GM12878 (cell line): ENCODE measurements around the gene CLEC17A. TPM values are rescaled to one million over a fixed set of nuclear protein-coding genes. Genes with fewer than 3 reads are reported as not detected.

Source experiments
- ATAC-seq: fragments of 200-7000 bp; cut with Tn5 transposase; 3 replicates; pipeline ENCODE4 v1.9.1; 2020; ENCODE audit warnings: mild to moderate bottlenecking, moderate library complexity
- BruUV-seq: library from RNA; stranded (reverse); fragments of 400-500 nt; replicated peaks from 2 replicates; lab custom pipeline; 2021; lab: Mats Ljungman, UMichigan
- CTCF ChIA-PET: fragments of 300-600 bp; sonication (Branson Sonifier 250); formaldehyde crosslinking; extraction: SDS; loops from one replicate; lab custom pipeline; 2021; ENCODE audit warnings: inconsistent platforms; lab: Yijun Ruan, JAX
- POLR2A ChIA-PET: fragments of 350-600 bp; formaldehyde crosslinking; extraction: SDS; loops from one replicate; lab custom pipeline; 2021; ENCODE audit warnings: inconsistent platforms; lab: Charles Lee
- RAD21 ChIA-PET: fragments of 300-600 bp; sonication (Branson Sonifier 250); formaldehyde crosslinking; loops from one replicate; lab custom pipeline; 2023; ENCODE audit warnings: antibody characterized with exemption; ENCODE audit not compliant: unreplicated experiment; lab: Charles Lee
- SMC1A ChIA-PET: fragments of 300-600 bp; sonication (Branson Sonifier 250); formaldehyde crosslinking; loops from one replicate; lab custom pipeline; 2023; ENCODE audit not compliant: unreplicated experiment, uncharacterized antibody; lab: Charles Lee
- DNase-seq: peaks from one replicate; pipeline ENCODE4 v3.0.0-alpha.2; 2011; ENCODE audit warnings: low read depth, low spot score
- FAIRE-seq: peaks from 3 replicates; lab custom pipeline; 2011; peaks lifted over from hg19 to GRCh38; lab: Jason Lieb, UNC
- H2AFZ ChIP-seq: 2 replicates; pipeline ENCODE4 v1.6.0; 2011; ENCODE audit warnings: low read depth, low read length, control low read depth; ENCODE audit not compliant: control insufficient read depth
- H3K27ac ChIP-seq: 2 replicates; pipeline ENCODE4 v1.5.1; 2011; ENCODE audit warnings: control low read depth; ENCODE audit not compliant: control insufficient read depth, insufficient read depth
- H3K27me3 ChIP-seq, 2 experiments: replicated peaks in 1 of 2; 2 replicates each; pipeline versions ENCODE4 v1.6.0 to v1.6.1; 2011; ENCODE audit warnings: low read length in 1 of 2; ENCODE audit not compliant: control insufficient read depth in 2 of 2, insufficient read depth in 2 of 2
- H3K36me3 ChIP-seq, 2 experiments: 2 replicates each; pipeline ENCODE4 v1.5.1; 2011; ENCODE audit warnings: low read length in 1 of 2; ENCODE audit not compliant: control insufficient read depth in 2 of 2, insufficient read depth in 2 of 2
- H3K4me1 ChIP-seq: 2 replicates; pipeline ENCODE4 v1.6.1; 2011; ENCODE audit warnings: mild to moderate bottlenecking, low read length, moderate library complexity, mixed read lengths; ENCODE audit not compliant: control insufficient read depth, insufficient read depth
- H3K4me2 ChIP-seq: 2 replicates; pipeline ENCODE4 v1.6.0; 2011; ENCODE audit warnings: control low read depth; ENCODE audit not compliant: control insufficient read depth, insufficient read depth
- H3K4me3 ChIP-seq: fragments of 200-600 bp; sonication (generic); 2 replicates; pipeline ENCODE4 v1.5.1; 2016
- H3K79me2 ChIP-seq: 2 replicates; pipeline ENCODE4 v1.6.0; 2011; ENCODE audit warnings: low read length; ENCODE audit not compliant: control insufficient read depth, insufficient read depth
- H3K9ac ChIP-seq: 2 replicates; pipeline ENCODE4 v1.8.0; 2011; ENCODE audit warnings: low read length, control low read depth, mixed read lengths; ENCODE audit not compliant: control insufficient read depth, insufficient read depth
- H3K9me3 ChIP-seq: replicated peaks from 3 replicates; pipeline ENCODE4 v1.5.1; 2011; ENCODE audit warnings: mild to moderate bottlenecking, low read length; ENCODE audit not compliant: control insufficient read depth, insufficient read depth
- H4K20me1 ChIP-seq: 2 replicates; pipeline ENCODE4 v1.6.0; 2011; ENCODE audit not compliant: control insufficient read depth, insufficient read depth
- BRCA1 ChIP-seq: IDR thresholded peaks from 2 replicates; pipeline ENCODE4 v1.6.1; 2011; ENCODE audit warnings: low read depth, low read length, improper control_type of control experiment
- NFYB ChIP-seq: IDR thresholded peaks from 2 replicates; pipeline ENCODE4 v1.6.1; 2011; ENCODE audit warnings: low read depth, mild to moderate bottlenecking, low read length, improper control_type of control experiment, moderate library complexity; ENCODE audit not compliant: insufficient read depth
- NR2C1 ChIP-seq: fragments of 450-650 bp; IDR thresholded peaks from 2 replicates; pipeline ENCODE4 v1.6.1; 2017; ENCODE audit warnings: antibody characterized with exemption, mild to moderate bottlenecking, moderate library complexity
- PML ChIP-seq: IDR thresholded peaks from 2 replicates; pipeline ENCODE4 v1.6.1; 2012; ENCODE audit warnings: low read length, inconsistent platforms
- POLR2A ChIP-seq: IDR thresholded peaks from 2 replicates; pipeline ENCODE4 v1.6.1; 2011; ENCODE audit warnings: low read depth, mild to moderate bottlenecking, low read length
- RAD51 ChIP-seq: fragments of 450-650 bp; IDR thresholded peaks from 2 replicates; pipeline ENCODE4 v1.6.1; 2016; ENCODE audit warnings: moderate library complexity, mild to moderate bottlenecking, inconsistent platforms
- RCOR1 ChIP-seq: conservative IDR thresholded peaks from 2 replicates; pipeline ENCODE4 v1.6.1; 2012; ENCODE audit warnings: low read depth, low read length, improper control_type of control experiment
- SMARCA5 ChIP-seq: fragments of 450-650 bp; IDR thresholded peaks from 2 replicates; pipeline ENCODE4 v1.6.1; 2017; ENCODE audit warnings: mild to moderate bottlenecking
- SMC3 ChIP-seq: IDR thresholded peaks from 2 replicates; pipeline ENCODE4 v1.6.1; 2011; ENCODE audit warnings: low read length, improper control_type of control experiment, borderline replicate concordance
- SP1 ChIP-seq: IDR thresholded peaks from one replicate; pipeline ENCODE4 v1.6.1; 2011; ENCODE audit warnings: low read depth, low read length
- ZNF217 ChIP-seq: fragments of 450-650 bp; IDR thresholded peaks from 2 replicates; pipeline ENCODE4 v1.6.1; 2017; ENCODE audit warnings: antibody characterized with exemption, mild to moderate bottlenecking
- WGBS: methylation state at CpG from one replicate; pipeline ENCODE4 v1.1.6; 2016; ENCODE audit warnings: low lambda C conversion rate; ENCODE audit not compliant: insufficient replicate concordance, insufficient coverage; ENCODE audit errors: missing lambda C conversion rate; 5-methylcytosine and 5-hydroxymethylcytosine counted together
- in situ Hi-C: fragments of 300-500 bp; cut with MboI; formaldehyde crosslinking; loops from 9 replicates; pipeline ENCODE4 v1.14.3; 2018; ENCODE audit warnings: mixed read lengths
- intact Hi-C: fragments of 100-400 bp; cut with micrococcal nuclease; formaldehyde crosslinking; loops from one replicate; pipeline ENCODE4 v1.14.2; 2022; ENCODE audit not compliant: unreplicated experiment
- polyA plus RNA-seq, 11 experiments: library from polyadenylated mRNA; depleted of rRNA in 4 of 11; unstranded in 6 of 11; stranded (reverse) in 5 of 11; fragments of >200 nt; fragmentation: Nextera tagmentation in 4 of 11; fragmentation: Illumina TruSeq in 1 of 11; extraction: Ambion mirVana in 4 of 11; extraction: Trizol in 1 of 11; gene quantifications; 1 replicate in 1 of 11; 2 replicates in 10 of 11; pipeline versions ENCODE4 v1.2.1 to v1.2.3, GENCODE V29; 2011 to 2016; ENCODE audit warnings: inconsistent platforms in 2 of 11, missing spikeins in 2 of 11, low read depth in 1 of 11
- total RNA-seq, 4 experiments: library from RNA; depleted of rRNA in 3 of 4; stranded (reverse); fragments of >200 nt in 3 of 4; fragmentation: Illumina TruSeq in 1 of 4; extraction: Trizol in 1 of 4; gene quantifications; 2 replicates each; pipeline versions ENCODE4 v1.2.1 to v1.2.3, GENCODE V29; 2013 to 2021
- TF ChIP-seq, protein P1 (sequence below): fragments of 450-650 bp; IDR thresholded peaks from 2 replicates; pipeline ENCODE4 v1.6.1; 2016; ENCODE audit warnings: mild to moderate bottlenecking

Gene CLEC17A
- total and polyA plus RNA-seq, 10 of the 15 experiments (the other 5 are each of a cell fraction or from before 2014, with no cell fraction given) = 12.9 to 131 (median 97.3) TPM

DNA sequence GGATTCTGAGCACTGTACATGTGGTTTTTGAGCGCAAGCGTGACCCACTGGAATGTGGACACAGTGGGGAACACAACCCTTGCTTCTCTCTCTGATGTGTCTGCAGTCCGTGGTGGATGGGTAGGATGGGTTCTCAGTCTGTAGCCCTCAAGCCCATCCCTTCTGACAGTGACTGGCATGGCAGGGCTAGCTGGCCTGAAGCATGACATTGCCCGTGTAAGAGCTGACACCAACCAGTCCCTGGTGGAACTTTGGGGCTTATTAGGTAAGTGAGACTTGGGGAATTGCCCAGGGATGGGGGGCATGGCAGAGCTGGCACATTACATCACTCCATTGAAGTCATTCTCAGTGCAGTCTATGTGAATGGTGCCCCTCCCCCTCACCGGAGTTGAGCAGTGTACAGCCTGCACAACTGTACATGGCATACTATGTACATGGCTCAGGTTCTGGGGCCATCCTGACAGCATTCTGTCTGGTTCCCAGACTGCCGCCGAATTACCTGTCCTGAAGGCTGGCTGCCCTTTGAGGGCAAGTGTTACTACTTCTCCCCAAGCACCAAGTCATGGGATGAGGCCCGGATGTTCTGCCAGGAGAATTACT, 16.8 kb downstream of the CLEC17A start:
- ATAC-seq = no peak
- BruUV-seq = no TSS peak
- no peak overlapping the region for H3K9ac ChIP-seq
- intact Hi-C loops = no loop called here
- FAIRE-seq = no peak
- no peaks in the 10 kb centered on the region for H4K20me1 ChIP-seq
- no peak overlapping the region for H2AFZ ChIP-seq
- H3K4me2 ChIP-seq = no peak overlapping the region
- H3K79me2 ChIP-seq = peaks cover 7% of the 10 kb centered on the region
- peak; percentile 66; the same call in 1 of the 2 replicates for TF ChIP-seq SMARCA5
- no peak for TF ChIP-seq SP1
- no peak for TF ChIP-seq BRCA1
- TF ChIP-seq RAD51 = no peak
- TF ChIP-seq PML = 0 out of 2 replicates have a peak, but pooled peaks have one; percentile 34
- TF ChIP-seq POLR2A = peak; percentile 63
- no peak for TF ChIP-seq NR2C1
- no peak for TF ChIP-seq SMC3
- no peak for TF ChIP-seq RCOR1
- TF ChIP-seq NFYB = no peak
- TF ChIP-seq ZNF217 = no peak
- TF ChIP-seq, protein P1, sequence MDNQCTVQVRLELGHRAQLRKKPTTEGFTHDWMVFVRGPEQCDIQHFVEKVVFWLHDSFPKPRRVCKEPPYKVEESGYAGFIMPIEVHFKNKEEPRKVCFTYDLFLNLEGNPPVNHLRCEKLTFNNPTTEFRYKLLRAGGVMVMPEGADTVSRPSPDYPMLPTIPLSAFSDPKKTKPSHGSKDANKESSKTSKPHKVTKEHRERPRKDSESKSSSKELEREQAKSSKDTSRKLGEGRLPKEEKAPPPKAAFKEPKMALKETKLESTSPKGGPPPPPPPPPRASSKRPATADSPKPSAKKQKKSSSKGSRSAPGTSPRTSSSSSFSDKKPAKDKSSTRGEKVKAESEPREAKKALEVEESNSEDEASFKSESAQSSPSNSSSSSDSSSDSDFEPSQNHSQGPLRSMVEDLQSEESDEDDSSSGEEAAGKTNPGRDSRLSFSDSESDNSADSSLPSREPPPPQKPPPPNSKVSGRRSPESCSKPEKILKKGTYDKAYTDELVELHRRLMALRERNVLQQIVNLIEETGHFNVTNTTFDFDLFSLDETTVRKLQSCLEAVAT = no peak
- peaks cover 23% of the 10 kb centered on the region for H3K4me1 ChIP-seq
- ChIA-PET CTCF (interaction anchor here (3.2 kb wide), 1 partner anchor 86 kb away, joined by 25 read pairs; no protein-coding TSS in a partner anchor), RAD21 (no interaction called here), POLR2A (interaction anchor here (0.7 kb wide), 1 partner anchor 83 kb away, joined by 5 read pairs; no protein-coding TSS in a partner anchor), SMC1A (no interaction called here)
- in situ Hi-C loops = loop anchor here (25.0 kb wide), 1 partner anchor 1988 kb away; no protein-coding TSS in a partner anchor
- H3K4me3 ChIP-seq = no peak overlapping the region
- H3K36me3 ChIP-seq = peaks cover 21 to 30% of the 10 kb centered on the region in 2 experiments
- WGBS = 95% methylated on average over 8 of the region's 8 CpGs
- H3K9me3 ChIP-seq = peaks cover 7% of the 10 kb centered on the region; the same call in 2 of the 3 replicates
- H3K27ac ChIP-seq = no peak overlapping the region
- H3K27me3 ChIP-seq = no peaks in the 10 kb centered on the region
- DNase-seq = no peak
